GM21576 (cell line): ENCODE data around the gene CLCC1.

ENCODE experiments used
- ATAC-seq: cut with Tn5 transposase; IDR thresholded peaks from one replicate; pipeline ENCODE4 v1.9.1; 2021; ENCODE audit warnings: mild to moderate bottlenecking, moderate library complexity; ENCODE audit not compliant: unreplicated experiment

Gene CLCC1

GRCh38 chr1:108916788-108917187 is 46.5 kb downstream of the CLCC1 start:
- no peak for ATAC-seq
